Right lobe of liver (tissue), 4 donors: ENCODE results near the gene RBKS.
"Not testable (repeated sequence)": the region's sequence is repeated elsewhere in the genome, so short reads cannot be mapped to it uniquely, and the experiment has no call there.

ENCODE experiments used
- CTCF ChIP-seq, 4 donors: fragments of 200-600 bp in 3 of 4; fragments of 450-650 bp in 1 of 4; IDR thresholded peaks; one replicate each; pipeline versions ENCODE4 v1.5.1 to v1.8.0; 2016 to 2022; ENCODE audit warnings: antibody characterized with exemption in 4 of 4, mild to moderate bottlenecking in 2 of 4
- POLR2A ChIP-seq: fragments of 450-650 bp; IDR thresholded peaks from one replicate; pipeline ENCODE4 v1.6.1; 2017; ENCODE audit warnings: antibody characterized with exemption, mild to moderate bottlenecking
- donor health status: DM: no; HTN: no; CAD: no.
- donor health status: DM: no; HTN: no; CAD: no.
- donor health status: DM: no; HTN: yes; CAD: no.

- not testable (repeated sequence) for TF ChIP-seq CTCF (IDR thresholded peaks at IDR 0.05); POLR2A
These were observed 125.7 kb downstream of the RBKS start for GRCh38 chr2:27764526-27764925.
